HG03045 (cell line): Measurements from ENCODE around the gene ZNF672.
"Not testable (repeated sequence)": the region's sequence is repeated elsewhere in the genome, so short reads cannot be mapped to it uniquely, and the experiment has no call there.

Source experiments
- ATAC-seq: cut with Tn5 transposase; IDR thresholded peaks from one replicate; pipeline ENCODE4 v1.9.1; 2021; ENCODE audit warnings: mild to moderate bottlenecking, moderate library complexity; ENCODE audit not compliant: unreplicated experiment

ZNF672 gene

GRCh38 chr1:248812736-248813425, 25.1 kb upstream of the ZNF672 start:
- ATAC-seq: no peak

GRCh38 chr1:248813546-248813945, 24.5 kb upstream of the ZNF672 start:
- no peak for ATAC-seq

- no peak for ATAC-seq
Observed at GRCh38 chr1:248814351-248814750, 23.7 kb upstream of the ZNF672 start.

DNA sequence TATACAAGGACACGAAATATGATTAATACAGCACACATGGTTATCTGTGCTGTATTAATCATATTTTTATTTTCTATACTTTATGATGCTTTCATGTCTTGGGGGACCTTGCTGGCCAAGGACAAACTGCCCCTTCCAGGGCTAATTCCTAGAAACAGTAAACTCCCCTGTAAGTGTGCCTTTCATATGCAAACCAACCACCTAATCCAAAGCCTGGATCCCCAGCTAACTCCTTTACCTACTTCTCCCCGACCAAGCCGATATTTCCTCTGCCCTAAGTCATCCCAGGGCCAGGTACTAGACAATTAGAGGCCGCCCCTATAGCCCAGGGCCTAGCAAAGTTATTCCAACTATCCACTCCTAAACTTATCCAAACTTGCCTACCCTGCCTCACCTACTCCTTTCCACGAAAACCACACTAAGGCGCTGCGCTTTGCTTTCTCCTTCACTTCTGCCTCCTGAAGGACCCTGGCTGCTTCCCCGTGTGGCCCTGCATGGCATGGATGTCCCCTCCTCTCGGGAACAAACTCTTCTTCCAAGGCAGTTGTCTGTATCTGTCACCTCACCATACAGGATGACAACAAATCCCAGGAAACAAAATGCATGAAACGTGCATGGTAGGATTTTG, 22.5 kb upstream of the ZNF672 start:
- ATAC-seq: no peak

DNA sequence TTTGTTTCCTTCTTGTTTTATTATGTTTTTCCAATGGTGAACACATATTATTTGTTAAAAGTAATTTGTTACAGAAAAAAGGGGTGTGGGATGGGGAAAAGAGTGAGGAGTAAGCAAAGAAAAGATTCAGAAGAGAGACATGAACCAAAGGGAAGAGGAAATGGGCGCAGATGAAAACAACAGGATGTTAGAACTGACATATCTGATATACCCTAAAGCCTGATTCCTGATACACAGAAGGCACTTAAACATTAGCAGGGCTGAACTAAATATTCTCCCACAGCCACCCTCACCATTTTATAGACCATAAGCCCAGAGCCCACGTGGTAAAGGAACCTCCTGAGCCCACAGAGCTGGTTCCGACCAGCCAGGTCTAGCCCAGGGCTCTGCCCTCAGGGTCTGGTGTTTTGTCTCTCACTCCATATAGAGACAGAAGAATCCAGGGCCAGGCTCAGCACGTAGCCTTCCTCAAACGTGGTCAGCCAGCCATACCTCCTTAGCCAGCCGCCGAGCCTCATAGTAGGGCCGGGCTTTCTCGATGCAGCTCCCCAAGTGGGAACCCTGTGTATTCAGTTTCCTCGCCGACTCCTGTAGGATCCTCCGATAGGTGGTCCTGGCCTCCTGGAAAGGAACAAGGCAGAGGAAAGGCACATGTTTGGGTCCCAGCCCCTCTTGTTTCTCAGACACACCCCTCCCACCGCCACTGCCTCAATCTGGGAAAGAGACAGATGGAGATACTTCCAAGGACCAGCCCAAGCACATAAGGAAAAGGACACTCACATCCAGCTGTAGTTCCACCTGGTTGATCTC, 21.8 kb upstream of the ZNF672 start:
- ATAC-seq: no peak

DNA sequence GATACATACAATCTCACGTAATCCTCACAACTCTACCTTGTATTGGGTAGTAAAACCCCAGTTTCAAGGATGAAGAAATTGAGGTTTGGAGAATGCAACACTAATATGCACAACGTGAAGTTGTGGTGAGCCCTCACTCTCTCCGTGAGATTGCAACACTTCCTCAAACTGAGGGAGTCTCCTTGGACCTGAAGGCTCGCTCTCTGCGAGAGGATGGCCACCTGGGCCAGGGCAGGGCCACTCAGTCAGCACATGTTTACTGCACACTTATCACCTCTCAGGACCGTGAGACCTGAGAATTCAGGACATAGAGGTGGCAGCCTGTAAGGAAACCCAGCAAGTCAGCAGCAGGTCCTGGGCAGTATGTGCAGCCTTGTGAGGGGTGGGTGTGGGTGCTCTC, 21.0 kb upstream of the ZNF672 start:
- no peak for ATAC-seq

DNA sequence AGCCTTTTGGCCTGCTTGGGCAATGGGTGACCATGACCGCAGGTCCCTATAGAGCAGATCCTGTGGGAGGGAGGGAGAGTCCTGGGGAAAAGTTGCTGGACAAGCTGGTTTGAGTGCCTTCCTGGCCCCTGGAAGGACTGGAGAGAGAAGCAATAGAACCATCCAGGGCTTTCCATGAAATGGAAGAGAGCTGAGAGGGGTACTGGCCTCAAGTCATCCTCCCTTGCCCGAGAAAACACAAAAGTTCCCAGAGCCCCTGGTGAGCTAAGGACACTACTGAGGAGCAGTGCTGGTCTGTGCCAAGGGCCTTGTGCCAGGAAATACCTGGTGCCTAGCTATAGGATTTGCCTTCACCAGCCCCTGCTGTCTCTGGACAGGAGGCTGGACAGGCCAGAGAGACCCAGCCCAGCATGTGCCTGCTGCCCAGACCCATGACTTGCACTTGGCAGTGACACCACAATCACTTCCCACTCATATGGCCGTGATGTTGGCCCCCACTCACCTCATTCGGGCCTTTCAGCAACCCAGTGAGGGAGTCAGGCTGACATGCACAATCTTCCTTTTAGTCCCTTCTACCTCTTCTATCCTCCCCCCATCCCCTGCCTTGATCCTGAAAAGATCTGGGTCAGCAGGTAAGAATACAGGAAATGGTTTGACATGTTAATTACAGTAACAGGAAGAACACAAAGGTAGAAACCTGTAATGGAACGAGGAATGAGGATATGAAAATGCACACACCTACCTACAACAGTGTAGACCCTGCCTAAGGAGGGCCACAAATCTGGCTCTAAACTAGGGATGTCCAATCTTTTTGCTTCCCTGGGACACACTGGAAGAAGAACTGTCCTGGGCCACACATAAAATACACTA, 19.3 kb upstream of the ZNF672 start:
- no peak for ATAC-seq

DNA sequence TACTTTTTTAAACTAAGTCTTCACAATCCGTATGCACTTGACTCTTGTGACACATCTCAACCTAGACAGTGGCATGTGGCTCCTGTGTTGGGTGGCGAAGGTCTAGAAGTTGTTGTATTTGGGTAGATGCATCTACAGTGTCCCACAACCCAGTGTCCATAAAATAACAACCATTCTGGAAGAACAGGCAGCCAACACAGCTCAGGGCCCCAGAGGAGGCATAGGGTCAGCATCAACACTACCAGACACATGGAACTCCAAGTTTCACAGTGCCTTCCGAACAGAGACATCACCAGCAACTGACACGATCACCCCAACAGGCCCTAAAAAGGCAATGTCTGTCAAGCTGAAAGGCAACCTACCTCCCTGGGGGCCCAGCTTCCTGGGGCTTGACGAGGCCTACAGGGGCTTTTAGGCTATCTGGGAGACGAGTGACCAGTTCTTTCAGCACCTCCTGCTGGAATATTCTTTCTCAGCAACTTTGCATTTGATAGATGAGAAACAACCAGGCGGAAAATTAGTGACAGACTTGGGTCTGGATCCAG, 17.9 kb upstream of the ZNF672 start:
- no peak for ATAC-seq

DNA sequence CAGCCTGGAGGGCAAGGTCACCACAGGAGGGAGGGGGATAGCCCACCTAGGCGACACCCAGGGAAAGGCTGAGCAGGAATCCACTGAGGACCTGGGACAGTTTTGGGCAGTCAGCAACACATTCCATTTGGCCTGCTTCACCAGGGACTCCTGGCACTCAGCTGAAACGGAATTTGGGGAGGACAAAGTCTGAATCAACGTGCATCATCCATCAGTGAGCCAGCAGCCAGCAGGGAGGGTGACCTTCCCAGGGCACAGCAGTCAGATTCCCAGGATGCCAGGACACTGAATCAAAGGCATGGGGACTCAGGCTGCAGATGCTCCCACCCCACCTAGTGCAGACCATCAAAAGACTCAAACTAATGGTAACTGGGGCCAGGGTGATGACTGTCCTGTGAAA, 16.9 kb upstream of the ZNF672 start:
- no peak for ATAC-seq

DNA sequence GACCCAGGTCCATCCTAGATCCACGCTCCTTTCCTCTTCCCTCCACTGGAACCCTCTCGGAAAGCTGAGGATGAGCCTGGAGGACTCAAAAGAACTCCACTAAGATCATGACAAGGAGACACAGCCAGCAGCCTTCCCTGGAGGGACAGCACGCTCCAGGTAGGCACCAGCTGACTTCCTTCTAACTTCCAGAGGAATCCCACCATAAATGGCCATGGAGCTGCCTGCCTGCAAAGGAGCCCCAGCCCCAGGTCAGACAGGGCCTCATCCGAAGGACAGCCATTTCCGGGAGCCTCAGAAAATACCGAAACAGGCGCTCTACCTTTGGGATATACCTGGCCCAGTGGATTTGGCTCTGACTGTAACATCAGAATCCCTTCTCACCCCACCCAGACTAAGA, 16.4 kb upstream of the ZNF672 start:
- no peak for ATAC-seq

DNA sequence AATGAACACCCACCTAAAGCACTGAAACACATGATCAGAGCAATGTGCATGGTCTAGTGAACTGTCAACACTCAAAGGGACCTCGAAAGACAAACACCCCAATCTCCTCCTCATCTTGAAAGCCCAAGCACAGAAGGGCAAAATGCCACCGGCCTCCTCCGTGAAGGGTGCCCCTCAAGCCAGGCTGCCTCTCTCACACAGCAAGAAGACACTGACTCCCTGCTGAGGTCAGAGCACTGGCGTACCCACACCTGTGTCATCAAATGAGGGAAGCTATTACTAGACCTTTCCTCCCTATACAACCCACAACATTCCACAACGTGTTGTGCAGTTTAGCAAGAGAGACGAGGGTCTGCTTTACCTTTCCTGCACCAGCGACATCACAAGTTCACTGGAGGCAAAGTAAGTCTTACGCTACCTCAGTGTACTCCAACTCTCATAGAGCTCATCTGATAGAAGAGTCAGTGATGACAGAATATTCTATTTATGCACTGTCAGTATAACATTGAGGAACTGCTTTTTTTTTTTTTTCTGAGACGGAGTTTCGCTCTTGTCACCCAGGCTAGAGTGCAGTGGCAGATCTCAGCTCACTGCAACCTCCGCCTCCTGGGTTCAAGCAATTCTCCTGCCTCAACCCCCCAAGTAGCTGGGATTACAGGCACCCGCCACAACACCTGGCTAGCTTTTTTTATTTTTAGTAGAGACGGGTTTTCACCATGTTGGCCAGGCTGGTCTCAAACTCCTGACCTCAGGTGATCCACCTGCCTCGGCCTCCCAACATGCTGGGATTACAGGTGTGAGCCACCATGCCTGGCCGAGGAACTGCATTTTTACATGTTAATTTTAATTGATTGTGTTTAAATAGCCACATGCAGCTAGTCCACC, 15.6 kb upstream of the ZNF672 start:
- no peak for ATAC-seq

DNA sequence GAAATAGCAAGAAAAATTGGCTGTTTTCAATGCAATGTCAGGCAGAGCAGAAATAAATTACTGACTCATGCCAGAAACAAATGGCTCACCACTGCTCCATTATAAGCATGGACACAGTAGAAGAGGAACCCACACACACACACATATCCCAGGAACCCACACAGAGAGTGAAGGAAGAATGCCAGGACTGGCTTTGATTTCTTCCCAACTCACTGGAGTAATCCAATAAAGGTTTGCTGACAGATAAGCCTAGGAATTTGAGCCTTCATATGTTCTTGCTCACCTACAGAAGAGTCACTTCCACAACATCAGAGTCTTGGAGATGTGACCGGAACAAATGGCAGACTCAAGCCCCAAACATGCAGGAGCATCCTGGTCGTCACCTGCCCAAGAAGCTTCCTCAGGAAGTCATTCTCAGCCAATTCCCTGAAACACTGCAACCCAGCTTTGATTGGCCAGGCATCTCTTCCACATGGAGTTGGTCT, 14.5 kb upstream of the ZNF672 start:
- no peak for ATAC-seq

GRCh38 chr1:248824301-248824700, 13.7 kb upstream of the ZNF672 start:
- ATAC-seq: no peak

- no peak for ATAC-seq
Observed at GRCh38 chr1:248824701-248825100, 13.3 kb upstream of the ZNF672 start.

GRCh38 chr1:248825136-248825535, 12.9 kb upstream of the ZNF672 start:
- ATAC-seq: no peak

DNA sequence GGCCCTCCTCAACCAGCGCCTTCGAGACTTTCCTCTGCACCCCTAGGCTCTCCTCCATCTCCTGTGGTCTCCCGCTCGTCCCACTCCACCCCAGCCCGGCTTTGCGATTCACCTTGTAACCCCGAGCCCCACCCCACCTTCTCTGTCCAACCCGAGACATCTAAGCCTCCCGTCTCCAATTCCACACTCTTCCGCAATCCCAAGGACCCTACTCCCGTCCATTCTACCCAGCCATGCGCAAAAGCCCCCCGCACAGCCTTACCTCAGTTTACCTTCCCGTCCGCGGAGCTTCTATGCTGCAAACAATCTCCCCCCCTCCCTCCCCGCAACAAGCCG, 12.5 kb upstream of the ZNF672 start:
- peak; percentile 4 for ATAC-seq

GRCh38 chr1:248825909-248826760, 11.9 kb upstream of the ZNF672 start, which contains the start of gene SH3BP5L:
SH3BP5L (minus strand) TSS chr1:248825915; CDS start chr1:248824935, 980 bp downstream.
- ATAC-seq: peak; percentile 92

- ATAC-seq: no peak
Observed at GRCh38 chr1:248828845-248829244, 9.2 kb upstream of the ZNF672 start.

DNA sequence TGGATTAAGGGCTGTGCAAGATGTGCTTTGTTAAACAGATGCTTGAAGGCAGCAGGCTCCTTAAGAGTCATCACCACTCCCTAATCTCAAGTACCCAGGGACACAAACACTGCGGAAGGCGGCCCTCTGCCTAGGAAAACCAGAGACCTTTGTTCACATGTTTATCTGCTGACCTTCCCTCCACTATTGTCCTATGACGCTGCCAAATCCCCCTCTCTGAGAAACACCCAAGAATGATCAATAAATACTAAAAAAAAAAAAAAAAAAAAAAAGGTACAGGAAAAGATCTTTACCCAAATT, 7.4 kb upstream of the ZNF672 start:
- not testable (repeated sequence) for ATAC-seq
